ENCODE results near the gene PLCB1.
"Not testable (repeated sequence)": the region's sequence is repeated elsewhere in the genome, so short reads cannot be mapped to it uniquely, and the experiment has no call there.

PLCB1 gene

DNA sequence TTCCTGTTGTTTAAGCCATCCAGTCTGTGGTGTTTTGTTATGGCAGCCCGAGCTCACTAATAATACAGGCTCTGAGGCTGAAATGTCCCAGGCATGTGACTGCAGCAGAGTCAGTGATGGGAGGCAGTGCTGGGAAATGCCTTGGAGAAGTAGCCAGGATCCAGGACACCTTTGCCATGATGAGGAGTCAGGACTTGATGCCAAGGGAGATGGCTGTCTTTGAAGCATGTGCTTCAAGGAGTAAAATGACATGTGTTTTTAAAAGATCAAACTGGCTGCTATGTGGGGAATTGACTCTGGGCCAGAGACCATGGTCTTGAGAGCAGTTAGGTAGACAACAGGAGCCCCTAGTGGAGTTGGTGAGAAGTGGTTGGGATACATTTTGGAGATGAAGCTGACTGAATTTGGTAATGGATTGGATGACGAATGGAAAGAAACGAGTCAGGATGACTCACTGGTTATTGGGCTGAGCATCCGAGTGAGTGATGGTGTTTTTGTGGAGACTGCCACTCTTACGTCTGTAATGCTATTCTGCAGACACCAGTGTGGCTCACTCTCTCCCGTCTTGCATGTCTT is 322.2 kb downstream of the PLCB1 start:
- no peak for DNase-seq

DNA sequence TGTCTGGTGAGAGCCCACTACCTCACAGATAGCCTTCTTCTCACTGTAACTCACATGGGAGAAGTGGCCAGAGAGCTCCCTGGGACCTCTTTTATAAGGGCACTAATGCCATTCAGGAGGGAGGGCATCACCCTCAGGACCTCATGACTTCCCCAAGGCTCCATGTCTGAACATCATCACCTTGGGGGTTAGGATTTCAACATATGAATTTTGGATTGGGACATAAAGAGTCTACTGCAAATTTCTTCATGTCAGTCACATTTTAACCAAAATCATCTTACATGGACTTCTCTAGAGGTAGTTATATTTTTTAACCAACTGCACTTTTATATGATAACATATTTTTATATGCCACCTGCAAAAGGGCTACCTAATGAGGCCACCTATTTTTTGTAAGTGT is 324.7 kb downstream of the PLCB1 start:
- no peak for DNase-seq

DNA sequence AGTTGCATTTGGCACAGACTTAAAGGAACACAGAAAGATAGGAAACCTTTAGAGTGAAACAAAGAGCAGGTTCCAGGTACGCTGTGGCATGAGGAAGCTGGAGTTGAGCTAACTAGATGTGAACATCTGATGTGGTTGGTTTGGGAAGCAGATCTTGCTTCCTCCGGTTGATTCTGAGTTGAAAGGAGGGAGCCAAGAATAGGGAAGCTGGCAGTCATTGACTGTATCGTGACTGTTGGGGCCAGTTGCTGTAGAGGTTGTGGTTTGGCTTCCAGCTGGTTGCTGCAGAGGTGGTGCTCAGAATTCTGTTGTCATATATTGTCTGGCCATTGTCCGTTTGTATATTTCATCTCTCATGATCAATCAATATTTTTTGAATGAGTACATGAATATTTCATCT is 325.9 kb downstream of the PLCB1 start:
- DNase-seq, result no peak

DNA sequence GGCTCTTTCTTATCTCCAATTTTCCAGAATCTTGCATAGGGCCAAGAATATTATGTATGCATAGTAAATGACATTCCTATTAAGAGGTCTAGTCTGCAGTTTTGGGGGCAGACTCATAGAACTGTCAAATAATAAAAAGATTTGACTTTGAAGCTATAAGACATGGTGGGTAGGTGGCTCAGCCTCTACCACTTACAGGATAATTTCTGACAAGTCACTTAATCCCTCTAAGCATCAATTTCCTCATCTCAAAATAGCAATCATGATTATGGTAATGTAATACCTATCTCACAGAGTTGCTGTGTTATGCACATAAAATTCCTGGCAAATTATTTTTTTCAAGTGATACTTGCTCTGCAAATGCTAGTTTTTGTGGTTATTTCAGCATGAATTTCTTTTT is 329.1 kb downstream of the PLCB1 start:
- DNase-seq, result no peak

DNA sequence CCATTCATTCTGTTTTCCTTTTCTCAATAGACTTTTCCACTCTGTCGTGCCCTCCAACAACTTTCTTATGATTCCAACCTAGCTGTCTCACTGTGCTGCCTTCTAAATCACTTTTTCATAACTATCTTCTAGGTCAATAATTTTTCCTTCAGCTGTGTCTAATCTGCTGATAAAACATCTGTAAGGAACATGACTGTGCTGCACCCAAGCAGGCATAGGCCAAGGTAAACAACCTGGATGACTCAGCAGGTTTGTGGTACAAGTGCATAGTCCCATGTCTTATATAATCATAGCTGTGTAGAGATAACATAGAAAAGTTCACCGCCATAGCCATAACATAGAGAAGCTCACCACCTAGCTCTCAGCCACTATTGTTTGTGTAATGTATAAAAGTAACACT is 332.3 kb downstream of the PLCB1 start:
- no peak for DNase-seq

DNA sequence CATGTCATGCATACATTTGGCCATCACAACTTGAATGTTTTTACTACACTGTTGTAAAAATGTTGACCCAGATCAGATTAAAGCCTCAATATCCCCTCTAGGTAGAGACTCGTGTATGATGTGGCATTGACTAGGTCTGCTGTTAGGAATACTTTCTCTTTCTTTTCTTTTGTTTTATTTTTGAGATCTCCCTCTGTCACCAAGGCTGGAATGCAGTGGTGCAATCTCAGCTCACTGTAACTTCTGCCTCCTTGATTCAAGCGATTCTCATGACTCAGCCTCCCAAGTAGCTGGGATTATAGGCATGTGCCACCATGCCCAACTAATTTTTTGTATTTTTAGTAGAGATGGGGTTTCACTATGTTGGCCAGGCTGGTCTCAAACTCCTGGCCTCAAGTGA is 334.7 kb downstream of the PLCB1 start:
- DNase-seq, result not testable (repeated sequence)

DNA sequence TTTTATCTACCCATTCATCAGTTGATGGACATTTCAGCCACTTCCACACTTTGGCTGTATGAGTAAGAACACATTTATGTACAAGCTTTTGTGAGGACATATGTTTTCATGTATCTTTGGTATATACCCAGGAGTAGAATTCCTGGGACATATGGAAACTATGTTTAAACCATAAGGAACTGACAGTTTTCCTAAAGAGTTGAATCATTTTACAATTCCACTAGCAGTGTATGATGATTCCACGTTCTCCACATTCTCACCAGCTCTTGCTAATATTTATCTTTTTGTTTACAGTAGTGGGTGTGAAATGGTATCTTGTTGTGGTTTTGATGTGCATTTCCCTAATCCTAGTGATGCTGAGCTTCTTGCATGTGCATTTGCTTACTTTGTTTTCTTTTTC is 338.1 kb downstream of the PLCB1 start:
- no peak for DNase-seq

DNA sequence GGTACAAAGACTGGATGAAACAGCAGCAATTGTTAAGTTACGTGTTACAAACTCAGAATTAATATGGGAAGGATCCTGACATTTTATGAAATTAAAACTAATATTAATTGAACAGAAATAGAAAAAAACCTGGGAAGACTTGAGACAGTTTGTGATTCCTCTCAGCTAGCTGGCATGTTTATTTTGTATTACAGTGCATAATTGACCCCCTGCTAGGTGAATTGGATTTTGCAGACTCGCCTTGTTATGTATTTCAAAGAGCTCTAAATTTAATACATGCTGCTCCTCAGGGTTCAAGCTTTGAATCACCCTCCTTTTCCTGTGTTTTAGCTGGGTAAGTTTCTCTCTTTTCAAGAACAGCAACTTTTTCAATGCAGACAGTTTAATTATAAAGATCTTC is 339.4 kb downstream of the PLCB1 start:
- DNase-seq, result no peak

DNA sequence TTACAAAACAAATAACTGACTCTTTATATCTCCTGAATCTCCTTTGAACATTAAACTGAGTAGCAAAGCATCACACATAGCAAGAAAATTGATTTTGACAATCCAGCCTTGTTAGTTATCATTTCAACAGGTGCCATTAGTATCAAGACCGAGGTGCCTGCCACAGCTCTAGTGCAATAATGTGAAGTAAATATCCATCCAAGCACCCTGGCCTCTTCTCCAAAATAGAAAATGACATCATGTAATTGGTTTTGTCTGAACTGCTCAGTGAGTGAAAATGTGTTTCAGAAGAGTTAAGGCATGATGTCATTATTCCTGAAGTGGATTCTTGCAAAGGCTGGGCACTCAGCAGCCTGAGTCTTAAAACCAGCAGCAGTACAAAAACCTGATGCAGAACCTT is 341.4 kb downstream of the PLCB1 start:
- DNase-seq, result no peak

DNA sequence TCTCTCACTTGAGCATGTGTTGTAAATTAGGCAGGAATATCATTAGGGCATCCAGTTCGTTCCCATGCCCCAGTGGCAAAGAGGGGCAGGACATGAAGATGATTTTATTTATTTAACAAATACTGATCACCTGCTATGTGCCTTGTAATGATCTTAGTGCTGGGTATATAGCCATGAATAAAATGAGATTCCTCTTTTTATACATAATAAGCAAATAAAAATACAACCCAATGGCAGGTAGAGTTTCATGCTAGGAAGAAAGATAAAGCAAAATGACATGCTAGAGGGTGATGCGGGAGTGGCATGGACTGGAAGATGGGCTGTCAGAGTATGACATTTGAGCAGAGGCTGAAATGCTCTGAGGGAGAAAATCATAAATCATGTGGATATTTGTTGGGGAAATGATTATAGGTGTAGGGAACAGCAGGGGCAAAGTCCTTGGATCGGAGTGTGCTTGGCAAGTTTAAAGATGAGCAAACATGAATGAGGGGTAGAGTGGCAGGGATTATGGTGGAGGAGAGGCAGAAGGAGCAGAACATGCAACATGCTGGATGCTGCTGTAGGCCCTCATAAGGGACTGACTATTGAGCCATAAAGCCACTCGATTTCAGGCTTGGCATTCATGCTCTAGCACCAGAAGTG is 342.1 kb downstream of the PLCB1 start:
- no peak for DNase-seq

DNA sequence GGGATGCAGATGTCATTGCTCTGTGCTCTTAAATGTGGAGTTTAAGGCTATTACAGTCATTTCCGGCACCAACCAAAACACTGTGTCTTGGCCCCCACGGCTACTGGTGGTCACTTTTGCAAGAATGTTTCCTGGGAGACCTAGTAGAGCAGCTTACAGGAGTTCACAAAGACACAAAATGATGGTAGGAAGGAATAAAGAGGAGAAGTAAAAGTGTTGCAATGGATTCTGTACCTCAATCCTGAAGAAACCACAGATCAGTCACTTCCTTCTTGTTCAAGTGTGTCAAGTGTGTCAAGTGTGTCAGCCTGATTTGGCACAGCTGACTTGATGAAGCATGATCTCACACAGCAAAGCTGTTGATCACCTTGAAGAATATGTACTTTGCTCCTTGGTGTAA is 344.0 kb downstream of the PLCB1 start:
- no peak for DNase-seq

DNA sequence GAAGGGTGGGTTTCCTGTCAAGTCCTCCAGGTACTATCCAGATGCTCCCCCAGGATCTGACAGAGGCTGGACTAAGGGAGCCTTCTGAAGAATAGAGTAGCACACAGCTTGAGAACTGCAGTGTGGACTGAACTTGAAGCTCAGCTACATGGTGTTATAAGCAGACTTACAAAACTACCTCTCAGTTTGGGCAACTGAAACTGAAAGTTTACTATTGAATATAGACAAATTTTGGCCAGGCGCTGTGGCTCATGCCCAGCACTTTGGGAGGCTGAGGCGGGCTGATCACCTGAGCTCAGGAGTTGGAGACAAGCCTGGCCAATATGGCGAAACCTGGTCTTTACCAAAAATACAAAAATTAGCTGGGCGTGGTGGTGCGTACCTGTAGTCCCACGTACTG is 348.5 kb downstream of the PLCB1 start:
- no peak for DNase-seq

DNA sequence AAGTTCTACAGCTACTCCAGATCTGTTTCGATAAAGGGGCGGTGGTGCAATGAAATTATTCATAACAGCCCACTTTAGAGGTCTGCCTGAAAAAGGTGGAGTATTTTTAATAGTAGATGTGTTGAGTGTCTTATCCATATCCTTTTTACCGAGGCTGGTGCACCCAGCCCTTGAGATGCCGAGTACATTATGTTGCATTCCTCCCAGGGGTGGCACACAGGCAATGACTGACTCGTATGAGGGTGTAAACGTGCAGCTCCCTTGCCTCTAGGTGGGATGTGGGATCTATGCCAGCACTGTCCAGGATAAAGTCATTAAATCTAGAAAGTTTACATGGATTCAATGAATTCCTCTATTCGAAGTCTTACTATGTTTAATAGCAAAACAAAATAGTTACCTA is 355.6 kb downstream of the PLCB1 start:
- DNase-seq, result no peak

DNA sequence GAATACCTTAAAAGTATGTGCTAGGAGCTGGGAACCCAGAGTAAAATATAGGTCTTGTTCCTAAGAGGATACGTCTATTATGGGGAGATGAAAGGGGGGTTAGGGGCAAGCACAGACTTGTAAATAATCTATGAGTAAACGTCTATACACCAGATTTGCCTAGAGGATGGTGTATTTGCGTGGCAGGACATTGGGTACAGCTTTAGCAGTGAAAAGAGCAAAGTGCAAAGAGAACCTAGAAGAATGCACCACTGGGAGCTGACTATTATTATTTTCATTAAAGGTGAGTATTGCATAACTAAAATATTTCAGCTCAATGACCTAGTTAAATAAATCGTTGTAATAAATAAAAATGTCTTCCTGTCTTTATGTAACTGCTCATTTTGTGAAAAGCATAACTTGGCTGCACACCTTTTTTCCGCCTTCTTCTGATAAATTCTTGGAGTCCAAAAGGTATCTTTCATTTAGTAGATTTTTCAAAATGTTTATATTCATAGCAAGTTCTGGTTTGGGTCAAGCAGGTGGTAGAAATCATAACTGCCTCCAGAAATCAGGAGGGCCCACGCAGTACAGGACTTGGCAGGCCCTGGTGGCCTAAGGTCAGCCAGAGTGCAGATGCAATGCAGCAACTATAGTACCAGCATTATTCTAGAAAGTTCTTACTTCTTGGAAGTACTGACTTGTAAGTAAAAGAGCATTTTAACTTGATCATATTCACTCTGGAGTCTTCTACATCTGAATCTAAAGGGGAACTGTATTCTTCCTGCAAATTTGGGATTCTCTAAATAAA is 357.2 kb downstream of the PLCB1 start:
- DNase-seq, result no peak

DNA sequence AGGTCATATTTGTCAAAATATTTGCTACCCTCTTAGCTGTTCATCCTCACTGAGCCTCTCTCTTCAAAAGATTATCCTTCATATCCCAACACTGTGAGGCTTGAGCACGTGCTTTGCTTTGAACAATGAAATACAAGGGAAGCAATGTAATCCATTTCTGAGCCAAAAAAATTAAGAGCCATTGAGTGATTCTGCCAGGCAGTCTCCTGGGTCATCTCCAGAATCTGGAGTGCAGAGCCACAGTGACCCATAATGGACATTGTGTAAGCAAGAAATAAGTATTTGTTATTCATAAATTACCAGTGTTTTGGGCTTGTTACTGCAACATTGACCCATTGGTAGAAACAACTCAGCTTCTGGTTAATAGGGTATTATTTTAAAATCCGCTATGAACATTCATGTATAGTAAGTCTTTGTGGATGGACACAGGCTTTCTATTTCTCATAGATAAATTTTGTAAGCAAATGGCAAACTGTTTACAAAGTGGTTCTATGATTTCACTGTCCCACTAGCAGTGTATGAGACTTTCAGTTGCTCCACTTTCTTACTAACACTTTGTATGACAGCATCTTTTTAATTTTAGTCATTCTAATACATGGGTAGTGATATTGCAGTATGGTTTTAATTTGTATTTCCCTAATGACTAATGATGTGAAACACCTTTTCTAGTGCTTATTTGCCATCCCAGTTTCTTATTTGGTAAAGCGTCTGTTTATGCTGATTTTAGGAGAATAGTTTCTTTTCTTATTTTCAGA is 358.2 kb downstream of the PLCB1 start:
- no peak for DNase-seq

DNA sequence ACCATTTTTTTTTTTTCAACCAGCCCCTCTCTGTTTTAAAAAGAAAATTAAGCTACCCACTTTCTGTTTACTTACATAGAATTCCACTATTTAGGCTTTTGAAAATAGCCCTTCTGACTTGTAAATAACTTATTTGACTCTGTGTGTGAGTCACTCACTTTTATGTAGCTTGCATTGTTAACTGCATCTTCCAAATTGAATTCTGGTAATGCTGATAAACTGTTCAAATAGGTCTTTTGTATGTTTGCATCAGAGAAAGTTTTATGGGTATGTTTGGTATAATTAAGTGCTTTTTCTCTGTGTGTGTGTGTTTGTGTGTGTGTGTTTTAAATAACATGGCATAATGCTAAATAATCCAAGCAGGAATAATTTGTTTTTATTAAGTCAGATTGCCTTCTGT is 360.1 kb downstream of the PLCB1 start:
- no peak for DNase-seq

DNA sequence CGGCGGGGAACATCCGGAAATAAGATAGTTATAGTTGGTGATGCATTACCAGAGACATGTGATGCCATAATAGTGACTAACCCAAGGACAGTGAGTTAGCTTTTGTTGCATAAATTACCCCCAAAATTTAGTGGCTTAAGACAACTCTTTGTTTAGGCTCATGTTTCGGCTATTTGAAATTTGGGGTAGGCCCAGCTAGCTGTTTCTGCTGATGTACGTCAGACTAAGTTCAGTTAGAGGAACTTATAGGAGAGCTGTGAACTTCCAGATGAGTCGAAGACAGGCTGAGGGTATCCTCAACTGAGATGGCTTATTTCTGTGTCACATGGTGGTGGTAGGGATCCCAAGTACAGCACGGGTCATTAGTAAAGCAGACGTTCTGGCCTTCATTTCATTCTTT is 366.5 kb downstream of the PLCB1 start:
- DNase-seq, result no peak

DNA sequence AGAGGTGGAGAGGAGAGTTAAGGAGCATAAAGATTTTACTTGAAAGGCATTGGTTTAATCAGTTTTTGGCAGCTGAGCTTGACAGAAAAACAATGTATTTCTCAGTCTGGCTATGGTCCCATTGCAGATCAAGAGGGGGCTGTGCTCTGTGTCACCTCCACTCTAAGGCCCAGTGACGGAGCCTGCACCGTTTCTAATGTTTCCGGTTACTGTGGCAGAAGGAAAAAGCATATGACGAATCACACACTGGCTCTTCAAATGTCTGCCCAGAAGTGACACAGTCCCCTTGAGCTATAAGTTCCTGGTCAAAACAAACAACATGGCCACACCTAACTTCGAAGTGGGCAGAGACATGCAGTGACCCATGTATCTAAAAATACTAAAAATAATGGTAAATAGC is 372.0 kb downstream of the PLCB1 start:
- DNase-seq, result no peak

DNA sequence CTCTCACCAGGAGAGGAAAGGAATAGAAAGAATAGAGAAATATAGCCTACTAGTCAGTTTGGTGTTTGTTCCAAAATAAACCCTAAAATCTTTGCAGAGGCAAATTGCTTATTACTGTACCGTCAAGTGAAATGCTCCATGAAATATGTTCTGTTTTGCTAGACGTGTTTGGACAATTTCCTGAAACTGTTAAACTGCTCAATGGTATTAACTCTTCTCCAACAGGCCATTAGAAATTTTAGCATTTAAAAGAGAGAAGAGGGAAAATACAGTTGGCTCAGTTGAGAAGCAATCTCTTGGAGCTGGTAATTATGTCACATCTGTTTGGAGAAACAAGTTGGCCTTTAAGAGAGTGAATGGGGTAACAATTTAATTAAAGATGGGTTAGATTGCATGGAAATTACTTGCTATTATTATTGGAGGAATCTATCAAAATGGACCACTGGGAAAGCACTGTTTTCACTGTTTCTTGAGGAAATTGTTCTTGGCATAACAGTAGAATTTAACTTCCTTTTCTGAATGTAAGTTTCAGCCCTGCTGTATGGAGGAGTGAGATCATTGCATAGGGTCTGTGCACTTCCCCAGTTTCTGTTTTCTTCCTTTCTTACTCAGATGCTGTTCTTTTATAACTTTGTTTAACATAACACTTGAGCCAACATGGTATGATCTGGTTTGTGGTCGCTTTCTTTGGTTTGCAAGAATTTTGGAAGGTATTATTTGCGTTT is 373.6 kb downstream of the PLCB1 start:
- no peak for DNase-seq

DNA sequence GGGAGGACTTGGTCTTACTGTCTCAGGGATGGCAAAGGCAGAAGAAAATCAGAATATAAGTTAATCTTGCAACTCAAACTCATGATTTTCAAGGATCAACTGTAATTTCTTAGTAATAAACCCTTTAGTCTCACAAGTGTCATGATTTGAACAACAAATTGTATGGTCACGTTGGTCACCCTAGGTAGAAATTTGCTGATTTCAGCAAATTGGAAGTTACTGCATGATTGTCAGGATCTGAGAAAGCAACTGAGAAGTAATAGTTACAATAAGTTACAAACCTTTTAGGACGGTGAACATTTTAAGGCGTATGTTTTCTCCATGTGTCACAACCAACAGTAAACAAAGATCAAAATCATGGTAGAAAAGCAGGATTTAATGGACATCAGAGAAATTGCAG is 375.2 kb downstream of the PLCB1 start:
- no peak for DNase-seq

DNA sequence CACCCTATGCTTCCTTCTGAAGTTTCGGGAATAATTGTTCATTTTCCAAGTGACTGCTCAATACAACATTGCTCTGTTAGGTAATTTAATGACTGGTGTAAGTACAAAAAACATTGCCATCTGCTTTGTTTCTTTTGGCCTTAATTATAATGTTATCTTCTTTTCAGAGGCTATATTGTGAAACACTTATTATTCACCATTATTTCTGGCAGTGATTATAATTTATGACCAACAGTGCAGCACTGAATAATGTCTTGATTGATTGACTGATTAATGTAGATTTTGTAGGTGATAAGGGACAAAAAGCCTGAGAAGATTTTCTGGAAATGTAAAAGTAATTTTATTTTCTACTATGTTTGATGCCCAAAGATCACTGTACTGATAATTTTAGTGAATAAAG is 377.7 kb downstream of the PLCB1 start:
- no peak for DNase-seq

DNA sequence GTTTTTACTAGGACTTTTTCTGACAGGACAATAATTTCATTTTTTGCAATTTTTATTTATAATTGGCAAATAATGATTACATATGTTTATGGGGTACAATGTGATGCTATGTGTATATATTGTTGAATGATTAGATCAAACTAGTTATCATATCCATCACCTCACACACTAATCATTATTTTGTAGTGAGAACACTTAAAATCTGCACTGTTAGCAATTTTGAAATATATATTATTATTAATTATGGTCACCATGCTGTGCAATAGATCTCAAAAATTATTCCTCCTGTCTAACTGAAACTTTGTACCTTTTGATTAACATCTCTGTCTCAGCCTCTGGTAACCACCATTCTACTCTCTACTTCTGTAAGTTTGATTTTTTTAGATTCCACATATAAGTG is 378.7 kb downstream of the PLCB1 start:
- no peak for DNase-seq

DNA sequence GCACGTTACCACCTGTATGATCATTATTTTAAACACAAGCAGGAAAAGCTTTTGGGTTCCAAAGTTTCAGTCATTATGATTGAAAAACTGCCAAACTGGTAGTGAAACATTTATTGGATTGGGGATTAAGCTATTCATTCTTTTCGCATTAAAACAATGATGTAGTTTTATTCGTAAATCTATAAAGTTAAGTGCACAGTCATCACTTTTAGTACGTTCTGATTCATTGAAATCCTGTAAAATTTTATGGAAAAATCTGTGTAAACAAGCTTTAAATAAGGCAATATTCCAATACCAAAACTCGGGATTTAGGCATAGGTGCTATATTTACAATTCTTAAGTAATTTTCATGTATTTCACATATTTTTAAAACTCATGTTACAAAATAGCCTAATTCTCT is 379.9 kb downstream of the PLCB1 start:
- DNase-seq, result no peak

All from activated gamma-delta T cell (primary cell).